Astrocyte of the spinal cord (primary cell): ENCODE measurements around the gene RPAP3.

Experiments used
- DNase-seq: peaks from one replicate; pipeline ENCODE4 v3.0.0; 2011; ENCODE audit warnings: low read depth, low spot score
- H3K4me3 ChIP-seq: 2 replicates; pipeline ENCODE4 v1.5.1; 2011; ENCODE audit warnings: low read depth, mild to moderate bottlenecking, low read length, moderate library complexity
- in situ Hi-C: cut with HindIII; loops from 2 replicates; pipeline ENCODE4 v1.10.0; 2017; ENCODE audit warnings: low sequenced_read_pairs
- TF ChIP-seq, protein P1 (sequence below): IDR thresholded peaks from 2 replicates; pipeline ENCODE4 v1.5.1; 2012; ENCODE audit warnings: low read depth, mild to moderate bottlenecking, low read length, inconsistent platforms

Gene RPAP3

DNA sequence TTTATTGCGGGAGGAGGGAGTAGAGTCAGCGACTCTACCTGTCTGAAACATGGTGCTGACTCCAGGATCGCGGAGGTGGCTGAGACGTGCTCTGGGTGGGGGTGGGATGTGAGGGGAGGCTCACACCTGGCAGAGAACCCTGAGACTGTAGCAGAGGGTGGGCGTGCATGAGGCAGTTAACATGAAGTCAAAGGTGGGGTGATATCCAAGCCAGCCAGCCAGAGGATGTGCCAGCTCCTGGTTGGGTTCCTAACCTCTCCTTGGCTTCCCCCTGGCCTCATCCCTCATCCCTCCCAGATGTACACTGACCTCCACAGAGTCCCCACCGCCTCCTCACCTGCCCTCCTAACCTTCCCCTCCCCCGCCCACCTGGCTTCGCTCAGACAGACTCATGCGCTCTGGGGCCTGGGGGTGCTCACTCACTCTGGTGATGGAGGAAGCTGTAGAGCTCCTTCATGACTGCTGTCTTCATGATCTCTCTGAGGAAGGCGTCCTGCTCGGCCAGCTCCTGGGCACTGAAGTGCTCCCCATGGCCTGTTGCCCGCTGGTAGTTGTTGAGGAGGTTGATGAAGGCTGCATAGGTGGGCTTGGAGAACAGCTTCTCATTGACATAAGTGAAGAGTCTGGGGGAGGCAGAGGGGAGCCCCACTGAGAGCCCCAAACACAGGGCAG lies 10.2 kb upstream of the RPAP3 start:
- H3K4me3 ChIP-seq = no peak overlapping the region
- TF ChIP-seq, protein P1, sequence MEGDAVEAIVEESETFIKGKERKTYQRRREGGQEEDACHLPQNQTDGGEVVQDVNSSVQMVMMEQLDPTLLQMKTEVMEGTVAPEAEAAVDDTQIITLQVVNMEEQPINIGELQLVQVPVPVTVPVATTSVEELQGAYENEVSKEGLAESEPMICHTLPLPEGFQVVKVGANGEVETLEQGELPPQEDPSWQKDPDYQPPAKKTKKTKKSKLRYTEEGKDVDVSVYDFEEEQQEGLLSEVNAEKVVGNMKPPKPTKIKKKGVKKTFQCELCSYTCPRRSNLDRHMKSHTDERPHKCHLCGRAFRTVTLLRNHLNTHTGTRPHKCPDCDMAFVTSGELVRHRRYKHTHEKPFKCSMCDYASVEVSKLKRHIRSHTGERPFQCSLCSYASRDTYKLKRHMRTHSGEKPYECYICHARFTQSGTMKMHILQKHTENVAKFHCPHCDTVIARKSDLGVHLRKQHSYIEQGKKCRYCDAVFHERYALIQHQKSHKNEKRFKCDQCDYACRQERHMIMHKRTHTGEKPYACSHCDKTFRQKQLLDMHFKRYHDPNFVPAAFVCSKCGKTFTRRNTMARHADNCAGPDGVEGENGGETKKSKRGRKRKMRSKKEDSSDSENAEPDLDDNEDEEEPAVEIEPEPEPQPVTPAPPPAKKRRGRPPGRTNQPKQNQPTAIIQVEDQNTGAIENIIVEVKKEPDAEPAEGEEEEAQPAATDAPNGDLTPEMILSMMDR = no peak
- DNase-seq = no peak
- in situ Hi-C loops = no loop called here

DNA sequence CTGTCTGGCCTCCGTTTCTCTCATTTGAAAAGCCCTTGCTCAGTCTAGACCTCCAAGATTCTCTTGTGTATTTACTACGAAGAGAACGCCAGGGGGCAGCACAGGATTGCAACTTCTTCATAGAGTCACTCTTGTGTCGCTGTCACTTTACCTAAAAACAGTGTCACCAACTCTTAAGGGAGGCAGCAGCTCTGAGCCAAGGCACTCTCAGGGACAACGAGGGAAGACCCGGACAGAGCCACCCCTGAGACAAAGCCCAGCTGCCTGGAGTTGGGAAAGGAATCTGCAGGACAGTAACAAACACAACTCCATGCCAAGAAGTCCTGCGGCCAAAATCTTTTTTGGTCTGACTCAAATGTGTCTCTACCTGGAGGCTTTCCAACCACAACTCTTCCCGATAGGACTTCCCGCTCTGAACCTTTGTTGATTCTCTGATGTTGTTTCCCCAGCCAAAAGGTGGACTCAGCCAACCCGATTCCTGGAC lies 9.6 kb upstream of the RPAP3 start:
- TF ChIP-seq, protein P1 = peak; percentile 73
- in situ Hi-C loops = no loop called here
- DNase-seq = peak; percentile 72
- H3K4me3 ChIP-seq = no peak overlapping the region

DNA sequence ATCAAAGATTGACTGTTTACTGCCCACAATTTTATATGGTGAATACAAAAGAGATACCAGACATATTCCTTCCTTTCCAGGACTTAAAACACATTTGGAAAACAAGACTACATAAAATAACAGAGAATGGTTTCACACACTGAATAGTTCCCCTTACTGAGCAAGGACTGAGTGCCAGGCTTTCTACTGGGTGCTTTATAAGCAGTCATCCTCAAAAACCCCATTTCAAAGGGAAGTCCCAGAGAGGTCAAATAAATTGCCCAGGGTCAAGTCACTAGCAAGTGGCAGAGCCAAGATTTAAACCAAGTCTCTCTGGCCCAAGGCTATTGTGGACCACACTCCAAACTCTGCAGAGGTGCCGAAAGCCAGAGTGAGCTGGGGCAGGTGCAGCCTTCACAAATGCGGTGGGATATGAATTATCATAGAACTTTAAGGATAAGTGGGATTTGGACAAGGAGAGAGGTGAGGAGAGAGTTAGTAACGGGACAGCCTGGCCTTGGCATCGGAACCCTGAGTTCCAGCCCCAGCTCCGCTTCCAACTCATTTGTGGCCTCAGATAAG lies 9.1 kb upstream of the RPAP3 start:
- TF ChIP-seq, protein P1 = no peak
- in situ Hi-C loops = no loop called here
- no peak for DNase-seq
- H3K4me3 ChIP-seq = no peak overlapping the region

DNA sequence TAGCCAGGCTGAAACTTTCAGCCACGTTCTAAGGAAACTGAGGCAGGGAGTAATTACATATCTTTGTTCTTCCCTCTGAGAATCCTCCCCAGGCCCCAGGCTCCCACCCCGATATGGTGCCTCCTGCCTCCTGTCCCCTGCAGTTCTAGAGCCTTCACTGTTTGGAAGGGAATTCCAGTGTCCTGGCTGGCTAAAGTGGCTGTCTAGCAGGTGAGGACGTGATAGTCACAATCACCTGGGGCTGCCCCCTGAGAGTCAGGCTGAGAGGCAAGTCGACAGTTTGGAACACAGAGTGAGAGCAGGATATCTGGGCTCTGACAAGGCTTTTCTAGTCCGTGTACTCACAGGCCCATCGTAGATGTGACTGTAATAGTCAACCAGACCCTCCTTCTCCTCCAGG lies 6.3 kb upstream of the RPAP3 start:
- no peak overlapping the region for H3K4me3 ChIP-seq
- in situ Hi-C loops = no loop called here
- TF ChIP-seq, protein P1 = no peak
- DNase-seq = no peak

DNA sequence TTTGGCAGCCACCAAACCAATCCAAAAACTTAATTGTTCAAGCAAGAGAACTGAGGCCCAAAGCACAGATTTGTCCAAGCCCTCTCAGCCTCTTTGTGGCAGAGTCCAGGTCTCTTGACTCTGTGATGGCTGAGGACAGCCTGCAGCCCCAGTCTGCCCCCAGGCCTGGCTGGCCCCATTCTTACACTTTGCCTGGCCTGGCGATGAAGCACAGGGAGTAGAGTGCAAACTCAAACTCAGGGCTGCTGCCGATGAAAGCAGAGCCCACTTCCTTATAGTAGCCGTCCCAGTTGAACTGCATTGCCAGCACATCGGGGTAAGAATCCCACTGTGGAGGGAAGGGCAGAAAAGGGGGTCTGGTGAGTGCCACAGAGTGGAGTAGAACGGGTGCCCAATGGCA lies 5.6 kb upstream of the RPAP3 start:
- no peak for DNase-seq
- no peak overlapping the region for H3K4me3 ChIP-seq
- TF ChIP-seq, protein P1 = no peak
- in situ Hi-C loops = no loop called here

DNA sequence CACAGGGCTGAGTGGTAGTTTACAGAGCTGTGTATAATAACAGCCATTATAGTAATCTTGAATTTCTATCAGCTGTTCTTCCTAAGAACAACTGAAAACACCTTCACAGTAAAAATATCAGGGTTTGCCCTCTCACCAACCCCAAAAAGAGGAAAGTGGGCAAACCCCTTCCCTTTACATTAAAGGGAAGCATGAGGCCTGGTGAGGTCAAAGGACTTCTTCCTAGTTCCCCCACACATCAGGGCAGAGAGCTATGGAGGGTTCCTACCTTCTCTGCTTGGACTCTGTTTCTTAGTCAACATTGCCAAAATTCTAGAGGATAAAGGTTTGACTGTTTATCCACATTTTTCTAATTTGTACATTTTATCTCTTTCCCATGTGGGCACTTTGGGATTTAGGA lies 4.4 kb upstream of the RPAP3 start:
- H3K4me3 ChIP-seq = no peak overlapping the region
- TF ChIP-seq, protein P1 = no peak
- in situ Hi-C loops = no loop called here
- DNase-seq = no peak
